IMR-90 (cell line): Measurements from ENCODE around the gene AMBP. TPM values are rescaled to one million over a fixed set of nuclear protein-coding genes. Genes with fewer than 3 reads are reported as not detected.

Experiments
- ATAC-seq: fragments of 200-7000 bp; cut with Tn5 transposase; 2 replicates; pipeline ENCODE4 v1.9.1; 2020; ENCODE audit warnings: low read depth, mild to moderate bottlenecking, moderate library complexity
- BruUV-seq: library from RNA; stranded (reverse); fragments of 400-500 nt; replicated peaks from 2 replicates; lab custom pipeline; 2021; lab: Mats Ljungman, UMichigan
- CTCF ChIA-PET: fragments of 300-600 bp; formaldehyde crosslinking; extraction: SDS; loops from one replicate; lab custom pipeline; 2021; ENCODE audit warnings: antibody characterized with exemption; lab: Yijun Ruan, JAX
- POLR2A ChIA-PET: fragments of 300-600 bp; sonication (Branson Sonifier 250); formaldehyde crosslinking; loops from one replicate; lab custom pipeline; 2022; ENCODE audit warnings: antibody characterized with exemption; ENCODE audit not compliant: unreplicated experiment; lab: Charles Lee
- DNase-seq: peaks from one replicate; pipeline ENCODE4 v3.0.0; 2013
- H2AFZ ChIP-seq: replicated peaks from 2 replicates; pipeline ENCODE3; 2013; ENCODE audit warnings: low read length, mild to moderate bottlenecking; ENCODE audit not compliant: poor library complexity
- H2AK5ac ChIP-seq: 2 replicates; pipeline ENCODE4 v1.6.1; 2013; ENCODE audit warnings: low read depth, low read length, inconsistent platforms
- H2AK9ac ChIP-seq: replicated peaks from 2 replicates; pipeline ENCODE3; 2013; ENCODE audit warnings: mild to moderate bottlenecking, low read depth, low read length, moderate library complexity; ENCODE audit not compliant: poor library complexity
- H2BK120ac ChIP-seq: 2 replicates; pipeline ENCODE4 v1.6.1; 2013; ENCODE audit warnings: low read depth, low read length, inconsistent platforms
- H2BK15ac ChIP-seq: 3 replicates; pipeline ENCODE4 v1.6.1; 2013; ENCODE audit warnings: low read depth, low read length, inconsistent platforms
- H2BK20ac ChIP-seq: 2 replicates; pipeline ENCODE4 v1.6.1; 2013; ENCODE audit warnings: low read depth, mild to moderate bottlenecking, inconsistent platforms, low read length, moderate library complexity
- H2BK5ac ChIP-seq: 2 replicates; pipeline ENCODE4 v1.6.1; 2013; ENCODE audit warnings: mild to moderate bottlenecking, low read depth, low read length, inconsistent platforms; ENCODE audit not compliant: poor library complexity, severe bottlenecking
- H3K14ac ChIP-seq: replicated peaks from 2 replicates; pipeline ENCODE4 v1.6.1; 2013; ENCODE audit warnings: low read depth, low read length, inconsistent platforms
- H3K18ac ChIP-seq: 2 replicates; pipeline ENCODE4 v1.6.1; 2013; ENCODE audit warnings: low read depth, low read length, control low read depth
- H3K23ac ChIP-seq: 2 replicates; pipeline ENCODE4 v1.6.1; 2013; ENCODE audit warnings: low read depth, low read length, inconsistent platforms
- H3K27ac ChIP-seq: 2 replicates; pipeline ENCODE4 v1.5.1; 2013; ENCODE audit warnings: mild to moderate bottlenecking, control low read depth, low read length; ENCODE audit not compliant: insufficient read depth
- H3K27me3 ChIP-seq: 2 replicates; pipeline ENCODE4 v1.6.1; 2013; ENCODE audit warnings: low read length; ENCODE audit not compliant: control insufficient read depth, insufficient read depth
- H3K36me3 ChIP-seq: 2 replicates; pipeline ENCODE4 v1.6.1; 2013; ENCODE audit warnings: low read length, mixed read lengths; ENCODE audit not compliant: control insufficient read depth, insufficient read depth
- H3K4ac ChIP-seq: 2 replicates; pipeline ENCODE4 v1.6.1; 2013; ENCODE audit warnings: low read depth, low read length, inconsistent platforms
- H3K4me1 ChIP-seq: 2 replicates; pipeline ENCODE4 v1.6.1; 2013; ENCODE audit warnings: low read length, mixed read lengths; ENCODE audit not compliant: control insufficient read depth, insufficient read depth
- H3K4me2 ChIP-seq: 2 replicates; pipeline ENCODE4 v1.6.1; 2013; ENCODE audit warnings: low read depth, mild to moderate bottlenecking, control low read depth, low read length, moderate library complexity
- H3K4me3 ChIP-seq: 2 replicates; pipeline ENCODE4 v1.5.1; 2013; ENCODE audit warnings: low read depth, mild to moderate bottlenecking, control low read depth, low read length, moderate library complexity; ENCODE audit not compliant: insufficient read depth
- H3K56ac ChIP-seq: 2 replicates; pipeline ENCODE4 v1.6.1; 2013; ENCODE audit warnings: low read length, inconsistent platforms; ENCODE audit not compliant: insufficient read depth; ENCODE audit errors: extremely low read depth
- H3K79me1 ChIP-seq, 2 experiments: 2 replicates each; pipeline ENCODE4 v1.6.1; 2013; ENCODE audit warnings: low read length in 2 of 2, inconsistent platforms in 1 of 2, low read depth in 1 of 2
- H3K9ac ChIP-seq: 2 replicates; pipeline ENCODE4 v1.6.1; 2013; ENCODE audit warnings: low read depth, low read length, control low read depth
- H3K9me1 ChIP-seq: 2 replicates; pipeline ENCODE4 v1.6.1; 2013; ENCODE audit warnings: low read length, inconsistent platforms; ENCODE audit not compliant: insufficient read depth
- H3K9me3 ChIP-seq: 2 replicates; pipeline ENCODE4 v1.6.1; 2013; ENCODE audit warnings: low read length; ENCODE audit not compliant: control insufficient read depth, insufficient read depth
- H4K20me1 ChIP-seq: 2 replicates; pipeline ENCODE4 v1.6.1; 2013; ENCODE audit warnings: low read length, inconsistent platforms; ENCODE audit not compliant: insufficient read depth
- H4K5ac ChIP-seq: 2 replicates; pipeline ENCODE4 v1.6.1; 2013; ENCODE audit warnings: mild to moderate bottlenecking, low read depth, low read length, control low read depth
- H4K8ac ChIP-seq, 2 experiments: 2 replicates each; pipeline ENCODE4 v1.6.1; 2013; ENCODE audit warnings: low read depth in 2 of 2, low read length in 2 of 2, control low read depth in 1 of 2, inconsistent platforms in 1 of 2
- H4K91ac ChIP-seq: 2 replicates; pipeline ENCODE4 v1.6.1; 2013; ENCODE audit warnings: low read depth, low read length, inconsistent platforms; ENCODE audit not compliant: insufficient read depth
- RAD21 ChIP-seq: IDR thresholded peaks from 2 replicates; pipeline ENCODE4 v1.6.1; 2012; ENCODE audit warnings: low read length, improper control_type of control experiment
- WGBS, 2 experiments: methylation state at CpG; one replicate each; pipeline versions ENCODE4 v1.1.5 to v1.1.7; 2013; ENCODE audit warnings: missing lambda C conversion rate in 2 of 2; ENCODE audit not compliant: insufficient read length in 1 of 2; ENCODE audit errors: extremely low coverage in 2 of 2; 5-methylcytosine and 5-hydroxymethylcytosine counted together
- dilution Hi-C: fragments of 300-500 bp; cut with HindIII; formaldehyde crosslinking; loops from one replicate; pipeline ENCODE4 v1.14.3; 2018; ENCODE audit warnings: low sequenced_read_pairs; ENCODE audit not compliant: unreplicated experiment
- in situ Hi-C: fragments of 300-500 bp; cut with MboI; formaldehyde crosslinking; loops from 3 replicates; pipeline ENCODE4 v1.14.3; 2019; ENCODE audit warnings: low sequenced_read_pairs, inconsistent platforms, mixed read lengths
- intact Hi-C: fragments of 100-400 bp; cut with micrococcal nuclease; formaldehyde crosslinking; loops from 2 replicates; pipeline ENCODE4 v1.10.0; 2022
- polyA plus RNA-seq, 3 experiments: library from polyadenylated mRNA; depleted of rRNA; stranded (reverse); fragments of >200 nt; gene quantifications; 2 replicates each; pipeline ENCODE4 v1.2.3, GENCODE V29; 2012; ENCODE audit warnings: low replicate concordance in 1 of 3
- total RNA-seq: library from RNA; depleted of rRNA; stranded (reverse); fragments of >200 nt; gene quantifications from 2 replicates; pipeline ENCODE4 v1.2.3, GENCODE V29; 2012

The AMBP gene
- total and polyA plus RNA-seq, 2 of the 4 experiments (the other 2 are of a cell fraction) = not detected

DNA sequence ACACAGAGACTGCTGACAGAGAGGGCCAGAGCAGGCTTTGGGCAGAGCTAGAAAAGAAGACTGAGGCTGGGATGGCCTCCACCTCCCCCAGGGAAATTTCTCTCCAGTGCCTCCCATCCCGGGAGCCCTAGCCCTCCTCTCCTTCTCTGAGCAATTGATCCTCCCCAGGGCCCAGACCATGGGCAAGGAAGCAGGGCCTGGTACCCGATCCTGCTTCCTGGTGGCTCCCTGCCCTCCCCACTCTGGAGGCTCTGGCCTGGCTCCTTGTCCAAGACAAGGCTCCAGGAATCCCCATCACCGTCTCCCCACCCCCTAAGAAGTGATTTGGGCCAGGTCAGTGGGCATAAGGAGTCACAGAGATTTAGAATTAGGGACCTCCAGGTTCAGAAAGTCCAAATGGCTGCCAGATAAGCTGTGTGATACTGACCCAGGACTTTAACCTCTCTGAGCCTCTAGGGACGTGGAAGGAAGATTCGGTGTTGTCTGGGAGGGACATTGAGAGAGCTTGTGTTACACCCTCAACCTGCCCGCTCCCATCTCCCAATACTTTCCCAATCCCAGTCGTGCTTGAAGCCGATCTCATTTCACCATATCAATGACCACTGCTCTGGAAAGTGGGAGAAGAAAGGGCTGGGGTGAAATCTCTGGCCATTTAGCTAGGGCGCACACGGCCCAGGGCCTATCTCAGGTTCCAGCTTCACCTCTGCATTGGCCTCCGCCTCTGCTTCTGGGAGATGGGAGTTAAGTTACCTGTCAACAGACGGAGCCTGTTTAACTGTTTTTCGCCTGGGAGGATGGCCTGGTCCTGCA, 46.8 kb upstream of the AMBP start:
- no peak overlapping the region for H2AK5ac ChIP-seq
- POLR2A ChIA-PET = no interaction called here
- no peak overlapping the region for H3K14ac ChIP-seq
- WGBS, 2 experiments = 87% methylated on average over 3 of the region's 13 CpGs; no CpG with 5 or more reads in 1 of the 2 experiments
- no peak overlapping the region for H4K5ac ChIP-seq
- H3K4me1 ChIP-seq = no peaks in the 10 kb centered on the region
- H3K23ac ChIP-seq = no peak overlapping the region
- no TSS peak for BruUV-seq
- no peaks in the 10 kb centered on the region for H3K9me1 ChIP-seq
- H3K4me3 ChIP-seq = no peak overlapping the region
- intact Hi-C loops = no loop called here
- H3K18ac ChIP-seq = no peak overlapping the region
- H3K56ac ChIP-seq = no peak overlapping the region
- no peak overlapping the region for H2BK15ac ChIP-seq
- no peak overlapping the region for H3K9ac ChIP-seq
- H3K4ac ChIP-seq = no peak overlapping the region
- in situ Hi-C loops = no loop called here
- no peaks in the 10 kb centered on the region for H4K20me1 ChIP-seq
- dilution Hi-C loops = no loop called here
- TF ChIP-seq RAD21 = no peak
- H3K79me1 ChIP-seq = no peaks in the 10 kb centered on the region
- no peaks in the 10 kb centered on the region for H3K36me3 ChIP-seq
- H2BK20ac ChIP-seq = no peak overlapping the region
- H3K27me3 ChIP-seq = peaks cover 70% of the 10 kb centered on the region
- DNase-seq = no peak
- H3K9me3 ChIP-seq = peaks cover 12% of the 10 kb centered on the region
- H3K4me2 ChIP-seq = no peak overlapping the region
- no peak overlapping the region for H4K8ac ChIP-seq
- ATAC-seq = no peak
- no peak overlapping the region for H4K91ac ChIP-seq
- no peak overlapping the region for H3K27ac ChIP-seq
- CTCF ChIA-PET = no interaction called here
- H2BK5ac ChIP-seq = no peak overlapping the region
- no peak overlapping the region for H2BK120ac ChIP-seq
- no peak overlapping the region for H2AFZ ChIP-seq
- no peak overlapping the region for H2AK9ac ChIP-seq
